ENCODE measurements around the gene NBEAL2.

NBEAL2 gene

GRCh38 chr3:46995901-46996562 lies 16.6 kb downstream of the NBEAL2 start:
- POLR2A ChIA-PET, result interaction anchor here (1.1 kb wide), 1 partner anchor 11 kb away, joined by 3 read pairs; no protein-coding TSS in a partner anchor
- DNase-seq, result no peak
- H3K4me1 ChIP-seq (ENCODE audit: control extremely low read depth in 1 of 4, control insufficient read depth in 4 of 4, insufficient read depth in 4 of 4, low read length in 3 of 4), result peaks cover 0 to 35% (median 19%) of the 10 kb centered on the region in 4 experiments
- no peaks in the 10 kb centered on the region for H3K27me3 ChIP-seq (replicated peaks in 2 of 5; ENCODE audit: control insufficient read depth in 4 of 5, insufficient read depth in 5 of 5, low read length in 4 of 5)
- peaks cover 0 to 99% (median 59%) of the 10 kb centered on the region in 4 experiments for H3K36me3 ChIP-seq (ENCODE audit: control insufficient read depth in 4 of 4, insufficient read depth in 4 of 4, low read length in 3 of 4)
- no peak overlapping the region for H3K27ac ChIP-seq (ENCODE audit: insufficient read depth in 1 of 2, low read depth in 1 of 2, low read length in 2 of 2, poor library complexity in 1 of 2, severe bottlenecking in 2 of 2)
- WGBS (ENCODE audit: insufficient coverage), result 96% methylated on average over 21 of the region's 22 CpGs
- no peaks in the 10 kb centered on the region for H3K9me3 ChIP-seq (ENCODE audit: control extremely low read depth in 1 of 5, control insufficient read depth in 4 of 5, insufficient read depth in 2 of 5, low read depth in 1 of 5, low read length in 4 of 5)
- CTCF ChIA-PET, result interaction anchor here (0.9 to 11.4 kb wide), 5 partner anchors 12 to 71 kb away, joined by 3 to 164 read pairs (median 3); partner anchors contain the start of gene NBEAL2
- no peak overlapping the region for H3K4me3 ChIP-seq (ENCODE audit: control insufficient read depth in 1 of 7, extremely low read depth in 1 of 7, insufficient read depth in 4 of 7, low read depth in 2 of 7, low read length in 6 of 7)

GRCh38 chr3:46996689-46997452 lies 17.4 kb downstream of the NBEAL2 start:
- Histone ChIP-seq H3K27ac (ENCODE audit: insufficient read depth in 1 of 2, low read depth in 1 of 2, low read length in 2 of 2, poor library complexity in 1 of 2, severe bottlenecking in 2 of 2) (no peak overlapping the region), H3K9me3 (ENCODE audit: control extremely low read depth in 1 of 5, control insufficient read depth in 4 of 5, insufficient read depth in 2 of 5, low read depth in 1 of 5, low read length in 4 of 5) (no peaks in the 10 kb centered on the region), H3K27me3 (replicated peaks in 2 of 5; ENCODE audit: control insufficient read depth in 4 of 5, insufficient read depth in 5 of 5, low read length in 4 of 5) (no peaks in the 10 kb centered on the region), H3K4me3 (ENCODE audit: control insufficient read depth in 1 of 7, extremely low read depth in 1 of 7, insufficient read depth in 4 of 7, low read depth in 2 of 7, low read length in 6 of 7) (no peak overlapping the region), H3K4me1 (ENCODE audit: control extremely low read depth in 1 of 4, control insufficient read depth in 4 of 4, insufficient read depth in 4 of 4, low read length in 3 of 4) (peaks cover 0 to 35% (median 19%) of the 10 kb centered on the region in 4 experiments), H3K36me3 (ENCODE audit: control insufficient read depth in 4 of 4, insufficient read depth in 4 of 4, low read length in 3 of 4) (peaks cover 0 to 99% (median 59%) of the 10 kb centered on the region in 4 experiments)
- CTCF ChIA-PET, result interaction anchor here (0.9 to 11.4 kb wide), 8 partner anchors 9 to 72 kb away, joined by 3 to 164 read pairs (median 6); partner anchors contain the start of gene NBEAL2
- POLR2A ChIA-PET, result interaction anchor here (1.1 kb wide), 1 partner anchor 10 kb away, joined by 3 read pairs; no protein-coding TSS in a partner anchor
- DNase-seq, result no peak
- WGBS (ENCODE audit: insufficient coverage), result 58% methylated on average over 7 of the region's 12 CpGs

DNA sequence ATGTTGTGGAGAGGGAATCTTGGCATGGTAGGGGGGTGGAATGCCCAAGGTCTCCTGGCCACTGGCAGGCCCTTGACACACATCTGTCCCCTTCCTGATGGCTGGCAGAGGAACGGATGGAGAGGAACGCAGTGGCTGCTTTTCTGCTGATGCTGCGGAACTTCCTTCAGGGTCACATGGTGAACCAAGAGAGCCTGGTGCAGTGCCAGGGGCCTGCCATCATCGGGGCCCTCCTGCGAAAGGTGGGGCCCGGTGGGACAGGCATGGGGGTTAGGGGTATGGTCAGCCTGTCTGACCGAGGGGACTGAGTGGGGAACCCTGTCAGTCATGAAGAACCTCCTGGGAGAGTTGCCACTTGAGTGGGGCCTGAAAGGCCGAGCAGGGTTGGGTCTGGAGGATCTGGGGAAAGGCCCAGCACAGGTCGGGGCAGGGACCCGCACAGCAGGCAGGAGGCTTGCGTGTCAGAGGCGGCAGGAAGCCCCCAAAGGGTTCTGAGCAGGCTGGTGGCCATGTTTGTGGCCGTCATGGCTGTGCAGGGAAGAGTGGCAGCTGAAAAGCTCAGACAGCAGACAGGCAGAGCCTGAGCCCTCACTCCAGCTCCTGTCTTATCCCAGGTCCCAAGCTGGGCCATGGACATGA lies 18.1 kb downstream of the NBEAL2 start:
- ChIA-PET POLR2A (no interaction called here), CTCF (interaction anchor here (0.6 to 11.4 kb wide), 15 partner anchors 8 to 73 kb away, joined by 3 to 164 read pairs (median 8); partner anchors contain the start of genes CCDC12 and NBEAL2)
- Histone ChIP-seq H3K36me3 (ENCODE audit: control insufficient read depth in 4 of 4, insufficient read depth in 4 of 4, low read length in 3 of 4) (peaks cover 0 to 99% (median 60%) of the 10 kb centered on the region in 4 experiments), H3K9me3 (ENCODE audit: control extremely low read depth in 1 of 5, control insufficient read depth in 4 of 5, insufficient read depth in 2 of 5, low read depth in 1 of 5, low read length in 4 of 5) (no peaks in the 10 kb centered on the region), H3K27ac (ENCODE audit: insufficient read depth in 1 of 2, low read depth in 1 of 2, low read length in 2 of 2, poor library complexity in 1 of 2, severe bottlenecking in 2 of 2) (no peak overlapping the region), H3K4me3 (ENCODE audit: control insufficient read depth in 1 of 7, extremely low read depth in 1 of 7, insufficient read depth in 4 of 7, low read depth in 2 of 7, low read length in 6 of 7) (no peak overlapping the region), H3K4me1 (ENCODE audit: control extremely low read depth in 1 of 4, control insufficient read depth in 4 of 4, insufficient read depth in 4 of 4, low read length in 3 of 4) (peaks cover 0 to 35% (median 19%) of the 10 kb centered on the region in 4 experiments), H3K27me3 (replicated peaks in 2 of 5; ENCODE audit: control insufficient read depth in 4 of 5, insufficient read depth in 5 of 5, low read length in 4 of 5) (no peaks in the 10 kb centered on the region)
- WGBS (ENCODE audit: insufficient coverage), result 45% methylated on average over 13 of the region's 13 CpGs
- no peak for DNase-seq

- ChIA-PET POLR2A (no interaction called here), CTCF (interaction anchor here (0.6 to 11.4 kb wide), 24 partner anchors 8 to 89 kb away, joined by 3 to 164 read pairs (median 5); partner anchors contain the start of genes CCDC12 and NBEAL2)
- peaks cover 0 to 35% (median 19%) of the 10 kb centered on the region in 4 experiments for H3K4me1 ChIP-seq (ENCODE audit: control extremely low read depth in 1 of 4, control insufficient read depth in 4 of 4, insufficient read depth in 4 of 4, low read length in 3 of 4)
- peak; percentile 75 to 81 (median 77) for DNase-seq
- H3K4me3 ChIP-seq (ENCODE audit: control insufficient read depth in 1 of 7, extremely low read depth in 1 of 7, insufficient read depth in 4 of 7, low read depth in 2 of 7, low read length in 6 of 7), result no peak overlapping the region
- H3K27ac ChIP-seq (ENCODE audit: insufficient read depth in 1 of 2, low read depth in 1 of 2, low read length in 2 of 2, poor library complexity in 1 of 2, severe bottlenecking in 2 of 2), result no peak overlapping the region
- no peaks in the 10 kb centered on the region for H3K27me3 ChIP-seq (replicated peaks in 2 of 5; ENCODE audit: control insufficient read depth in 4 of 5, insufficient read depth in 5 of 5, low read length in 4 of 5)
- peaks cover 2 to 99% (median 61%) of the 10 kb centered on the region in 4 experiments for H3K36me3 ChIP-seq (ENCODE audit: control insufficient read depth in 4 of 4, insufficient read depth in 4 of 4, low read length in 3 of 4)
- no peaks in the 10 kb centered on the region for H3K9me3 ChIP-seq (ENCODE audit: control extremely low read depth in 1 of 5, control insufficient read depth in 4 of 5, insufficient read depth in 2 of 5, low read depth in 1 of 5, low read length in 4 of 5)
- WGBS (ENCODE audit: insufficient coverage), result 54% methylated on average over 23 of the region's 27 CpGs
Observed at GRCh38 chr3:46998121-46998851, 18.8 kb downstream of the NBEAL2 start.

DNA sequence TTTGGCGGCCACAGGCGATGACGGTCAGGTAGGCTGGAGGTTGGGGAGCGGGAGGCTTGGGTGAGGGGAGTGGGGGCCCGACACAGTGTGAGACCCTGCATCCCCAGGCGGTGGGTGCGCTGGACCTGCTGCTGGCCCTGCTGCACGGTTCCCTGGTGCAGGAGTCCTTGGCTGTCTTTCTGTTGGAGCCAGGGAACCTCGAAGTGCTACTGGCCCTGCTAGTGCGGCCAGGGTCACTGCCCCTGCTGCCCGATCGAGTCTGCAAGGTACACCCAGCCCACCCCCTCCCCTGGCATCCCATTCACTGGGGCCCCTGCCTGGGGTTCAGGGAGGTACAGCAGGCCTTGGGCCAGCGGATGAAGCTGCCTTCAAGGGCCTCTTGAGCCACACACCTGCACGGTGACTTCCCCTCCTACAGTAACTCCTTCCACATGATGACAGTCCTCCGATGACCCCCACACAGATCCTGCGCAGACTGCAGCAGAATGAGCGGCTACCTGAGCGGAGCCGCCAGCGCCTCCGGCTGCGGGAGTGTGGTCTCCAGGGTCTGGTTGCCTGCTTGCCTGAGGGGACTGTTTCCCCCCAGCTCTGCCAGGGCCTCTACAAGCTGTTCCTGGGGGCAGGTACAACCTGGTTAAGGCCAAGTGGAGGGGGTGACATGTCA lies 19.5 kb downstream of the NBEAL2 start:
- WGBS (ENCODE audit: insufficient coverage), result 81% methylated on average over 14 of the region's 22 CpGs
- no peaks in the 10 kb centered on the region for H3K27me3 ChIP-seq (replicated peaks in 2 of 5; ENCODE audit: control insufficient read depth in 4 of 5, insufficient read depth in 5 of 5, low read length in 4 of 5)
- DNase-seq, result no peak
- peaks cover 2 to 99% (median 62%) of the 10 kb centered on the region in 4 experiments for H3K36me3 ChIP-seq (ENCODE audit: control insufficient read depth in 4 of 4, insufficient read depth in 4 of 4, low read length in 3 of 4)
- H3K9me3 ChIP-seq (ENCODE audit: control extremely low read depth in 1 of 5, control insufficient read depth in 4 of 5, insufficient read depth in 2 of 5, low read depth in 1 of 5, low read length in 4 of 5), result no peaks in the 10 kb centered on the region
- H3K4me3 ChIP-seq (ENCODE audit: control insufficient read depth in 1 of 7, extremely low read depth in 1 of 7, insufficient read depth in 4 of 7, low read depth in 2 of 7, low read length in 6 of 7), result no peak overlapping the region
- peaks cover 0 to 35% (median 19%) of the 10 kb centered on the region in 4 experiments for H3K4me1 ChIP-seq (ENCODE audit: control extremely low read depth in 1 of 4, control insufficient read depth in 4 of 4, insufficient read depth in 4 of 4, low read length in 3 of 4)
- no peak overlapping the region for H3K27ac ChIP-seq (ENCODE audit: insufficient read depth in 1 of 2, low read depth in 1 of 2, low read length in 2 of 2, poor library complexity in 1 of 2, severe bottlenecking in 2 of 2)
- CTCF ChIA-PET, result interaction anchor here (0.8 to 11.4 kb wide), 20 partner anchors 9 to 90 kb away, joined by 3 to 164 read pairs (median 6); partner anchors contain the start of gene NBEAL2
- POLR2A ChIA-PET, result no interaction called here

All from common myeloid progenitor, CD34-positive (primary cell).